HG02642 (cell line): ENCODE results near the gene MYO5A.

Experiments
- ATAC-seq: cut with Tn5 transposase; IDR thresholded peaks from one replicate; pipeline ENCODE4 v1.9.1; 2021; ENCODE audit warnings: mild to moderate bottlenecking; ENCODE audit not compliant: unreplicated experiment, poor library complexity

The MYO5A gene

GRCh38 chr15:52340093-52340492, 188.6 kb downstream of the MYO5A start:
- ATAC-seq: no peak

GRCh38 chr15:52338891-52339290, 189.8 kb downstream of the MYO5A start:
- no peak for ATAC-seq

- no peak for ATAC-seq
These were observed 190.6 kb downstream of the MYO5A start for GRCh38 chr15:52338058-52338457.

GRCh38 chr15:52337198-52337853, 191.4 kb downstream of the MYO5A start:
- ATAC-seq: no peak

GRCh38 chr15:52336529-52336928, 192.2 kb downstream of the MYO5A start:
- ATAC-seq: no peak

- no peak for ATAC-seq
These were observed 194.1 kb downstream of the MYO5A start for GRCh38 chr15:52334491-52335160.

GRCh38 chr15:52331490-52332240, 197.0 kb downstream of the MYO5A start:
- peak; percentile 72 for ATAC-seq

- no peak for ATAC-seq
These were observed 198.7 kb downstream of the MYO5A start for GRCh38 chr15:52329987-52330386.

GRCh38 chr15:52329150-52329549, 199.5 kb downstream of the MYO5A start:
- no peak for ATAC-seq

- ATAC-seq: no peak
These were observed 200.0 kb downstream of the MYO5A start for GRCh38 chr15:52328680-52329079.

- no peak for ATAC-seq
These were observed 201.9 kb downstream of the MYO5A start for GRCh38 chr15:52326756-52327155.

GRCh38 chr15:52324109-52324508, 204.6 kb downstream of the MYO5A start:
- no peak for ATAC-seq

- no peak for ATAC-seq
These were observed 209.8 kb downstream of the MYO5A start for GRCh38 chr15:52318729-52319500.

GRCh38 chr15:52317688-52318087, 211.0 kb downstream of the MYO5A start:
- ATAC-seq: no peak

GRCh38 chr15:52317022-52317421, 211.7 kb downstream of the MYO5A start:
- ATAC-seq: no peak

- peak; percentile 77 for ATAC-seq
These were observed 219.5 kb downstream of the MYO5A start for GRCh38 chr15:52309154-52309548.

GRCh38 chr15:52308446-52309153, 220.1 kb downstream of the MYO5A start:
- peak; percentile 79 for ATAC-seq

- no peak for ATAC-seq
These were observed 220.8 kb downstream of the MYO5A start for GRCh38 chr15:52307847-52308246.

- ATAC-seq: no peak
These were observed 222.4 kb downstream of the MYO5A start for GRCh38 chr15:52306270-52306669.
